Activated CD8-positive, alpha-beta T cell treated with anti-CD3 and anti-CD28 coated beads for 36 hours (primary cell): ENCODE results near the gene NDUFAF3. TPM values are rescaled to one million over a fixed set of nuclear protein-coding genes. Genes with fewer than 3 reads are reported as not detected.

ENCODE experiments used
- ATAC-seq: fragments of 200-7000 bp; cut with Tn5 transposase; one replicate; pipeline ENCODE4 v1.10.0; 2021; ENCODE audit warnings: mild to moderate bottlenecking, moderate library complexity
- CTCF ChIA-PET: fragments of 350-600 bp; sonication (Branson Sonifier 250); formaldehyde crosslinking; loops from one replicate; lab custom pipeline; 2021; ENCODE audit warnings: antibody characterized with exemption; lab: Charles Lee
- POLR2A ChIA-PET: fragments of 350-600 bp; sonication (Branson Sonifier 250); formaldehyde crosslinking; loops from one replicate; lab custom pipeline; 2021; ENCODE audit warnings: antibody characterized with exemption; lab: Charles Lee
- DNase-seq: peaks from one replicate; pipeline ENCODE4 v3.0.0-alpha.2; 2020
- H3K27ac Mint-ChIP-seq: one replicate; pipeline ENCODE4 v1.8.0; 2021; ENCODE audit warnings: mild to moderate bottlenecking, mixed read lengths
- H3K27me3 Mint-ChIP-seq: one replicate; pipeline ENCODE4 v1.8.0; 2021; ENCODE audit warnings: mixed read lengths
- H3K36me3 Mint-ChIP-seq: one replicate; pipeline ENCODE4 v1.8.0; 2021; ENCODE audit warnings: low read depth, mixed read lengths
- H3K4me1 Mint-ChIP-seq: one replicate; pipeline ENCODE4 v1.8.0; 2021; ENCODE audit warnings: low read depth, mixed read lengths
- H3K4me3 Mint-ChIP-seq: one replicate; pipeline ENCODE4 v1.8.0; 2021; ENCODE audit warnings: mild to moderate bottlenecking, moderate library complexity, mixed read lengths
- H3K9me3 Mint-ChIP-seq: one replicate; pipeline ENCODE4 v1.8.0; 2021; ENCODE audit warnings: mixed read lengths
- intact Hi-C: fragments of 100-400 bp; cut with micrococcal nuclease; formaldehyde crosslinking; loops from one replicate; pipeline ENCODE4 v1.10.0; 2022
- total RNA-seq, 2 experiments: library from RNA; stranded (reverse); gene quantifications; one replicate each; pipeline ENCODE4 v1.2.3, GENCODE V29; 2021
- TF ChIP-seq, protein P1 (sequence below): fragments of 200-600 bp; IDR thresholded peaks from one replicate; pipeline ENCODE4 v1.8.0; 2022; ENCODE audit warnings: antibody characterized with exemption, mild to moderate bottlenecking

Gene NDUFAF3
- total RNA-seq, 2 experiments from 2014 or later, result 90.7 to 95.5 TPM

GRCh38 chr3:49028298-49028672 lies 6.4 kb downstream of the NDUFAF3 start:
- ChIA-PET CTCF (interaction anchor here (0.6 to 1.5 kb wide), 2 partner anchors 14 to 141 kb away, joined by 4 read pairs; no protein-coding TSS in a partner anchor), POLR2A (interaction anchor here (0.7 to 2.3 kb wide), 11 partner anchors 8 to 311 kb away, joined by 3 to 30 read pairs (median 13); partner anchors contain the start of genes P4HTM, QRICH1, USP4 and WDR6)
- ATAC-seq (no peak), DNase-seq (no peak)
- Mint-ChIP-seq H3K27me3 (no peaks in the 10 kb centered on the region), H3K9me3 (no peaks in the 10 kb centered on the region), H3K27ac (peak overlapping the region; percentile 92), H3K4me1 (peaks cover 47% of the 10 kb centered on the region), H3K4me3 (peak overlapping the region; percentile 88), H3K36me3 (peaks cover 71% of the 10 kb centered on the region)
- TF ChIP-seq, protein P1, sequence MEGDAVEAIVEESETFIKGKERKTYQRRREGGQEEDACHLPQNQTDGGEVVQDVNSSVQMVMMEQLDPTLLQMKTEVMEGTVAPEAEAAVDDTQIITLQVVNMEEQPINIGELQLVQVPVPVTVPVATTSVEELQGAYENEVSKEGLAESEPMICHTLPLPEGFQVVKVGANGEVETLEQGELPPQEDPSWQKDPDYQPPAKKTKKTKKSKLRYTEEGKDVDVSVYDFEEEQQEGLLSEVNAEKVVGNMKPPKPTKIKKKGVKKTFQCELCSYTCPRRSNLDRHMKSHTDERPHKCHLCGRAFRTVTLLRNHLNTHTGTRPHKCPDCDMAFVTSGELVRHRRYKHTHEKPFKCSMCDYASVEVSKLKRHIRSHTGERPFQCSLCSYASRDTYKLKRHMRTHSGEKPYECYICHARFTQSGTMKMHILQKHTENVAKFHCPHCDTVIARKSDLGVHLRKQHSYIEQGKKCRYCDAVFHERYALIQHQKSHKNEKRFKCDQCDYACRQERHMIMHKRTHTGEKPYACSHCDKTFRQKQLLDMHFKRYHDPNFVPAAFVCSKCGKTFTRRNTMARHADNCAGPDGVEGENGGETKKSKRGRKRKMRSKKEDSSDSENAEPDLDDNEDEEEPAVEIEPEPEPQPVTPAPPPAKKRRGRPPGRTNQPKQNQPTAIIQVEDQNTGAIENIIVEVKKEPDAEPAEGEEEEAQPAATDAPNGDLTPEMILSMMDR, result no peak
- intact Hi-C loops, result loop anchor here (5.0 kb wide), 1 partner anchor 64 kb away; the partner anchor contains the start of gene QRICH1

DNA sequence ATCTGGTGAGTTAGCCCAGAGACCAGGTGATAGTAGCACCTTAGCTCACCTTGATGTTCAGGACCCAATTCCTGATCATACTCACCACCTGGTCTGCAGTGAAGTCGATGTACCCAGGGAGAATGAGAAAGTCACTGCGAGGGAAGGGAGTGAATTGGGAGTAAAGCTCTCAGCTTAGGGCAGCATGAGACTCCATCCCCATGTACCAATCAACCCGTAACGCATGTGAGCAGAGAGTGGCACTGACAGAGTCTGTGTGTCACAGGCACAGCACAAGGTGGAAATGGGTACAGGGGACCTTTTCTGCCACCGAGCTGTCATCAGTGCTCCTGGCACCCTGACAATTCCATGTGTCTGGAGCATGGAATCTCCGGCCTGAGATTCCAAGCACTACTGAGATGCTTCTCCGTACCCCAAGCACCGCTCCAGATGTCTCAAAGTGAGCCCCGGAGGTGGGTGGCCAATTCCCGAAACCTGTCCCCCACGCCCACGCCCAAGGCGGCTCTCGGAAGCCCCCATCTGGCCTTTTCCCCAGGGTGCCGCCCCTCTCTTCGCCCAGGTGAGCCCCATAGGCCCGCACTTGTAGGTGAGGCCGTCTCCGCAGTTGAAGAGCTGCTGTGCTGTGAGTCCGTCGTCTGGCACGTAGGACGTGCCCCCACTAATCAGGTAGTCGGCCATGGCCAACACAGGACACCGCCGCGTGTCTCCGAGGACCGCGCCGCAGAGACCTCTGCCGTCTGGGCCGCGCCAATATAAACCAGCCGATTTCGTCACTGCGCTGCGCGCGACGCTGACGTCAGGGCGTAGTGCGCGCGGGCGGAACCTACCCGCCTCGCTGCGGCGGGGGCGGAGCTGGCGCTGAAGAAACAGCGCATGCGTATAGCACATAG lies 7.0 kb downstream of the NDUFAF3 start, which contains the start of gene IMPDH2:
Gene IMPDH2, minus strand, starts transcription at position 726 of the 890 bp plus-strand sequence. Its CDS starts 48 bp downstream, at position 678.
- peak within 1 kb of the TSS; percentile 92 for H3K27ac Mint-ChIP-seq
- ATAC-seq (peak; percentile 95), DNase-seq (peak; percentile 95)
- no peaks in the 10 kb centered on the region for H3K9me3 Mint-ChIP-seq
- peaks cover 43% of the 10 kb centered on the region for H3K4me1 Mint-ChIP-seq
- H3K27me3 Mint-ChIP-seq, result no peaks in the 10 kb centered on the region
- intact Hi-C loops, result loop anchor here (5.0 kb wide), 1 partner anchor 63 kb away; the partner anchor contains the start of gene QRICH1
- peaks cover 65% of the 10 kb centered on the region for H3K36me3 Mint-ChIP-seq
- ChIA-PET CTCF (interaction anchor here (0.6 to 1.5 kb wide), 6 partner anchors 15 to 141 kb away, joined by 3 to 12 read pairs (median 4); partner anchors contain the start of genes P4HTM, QARS1 and WDR6), POLR2A (interaction anchor here (0.6 to 2.3 kb wide), 19 partner anchors 8 to 556 kb away, joined by 3 to 30 read pairs (median 3); partner anchors contain the start of genes ARIH2, P4HTM, QRICH1 and USP4)
- TF ChIP-seq, protein P1, result no peak
- peak within 1 kb of the TSS; percentile 88 for H3K4me3 Mint-ChIP-seq

DNA sequence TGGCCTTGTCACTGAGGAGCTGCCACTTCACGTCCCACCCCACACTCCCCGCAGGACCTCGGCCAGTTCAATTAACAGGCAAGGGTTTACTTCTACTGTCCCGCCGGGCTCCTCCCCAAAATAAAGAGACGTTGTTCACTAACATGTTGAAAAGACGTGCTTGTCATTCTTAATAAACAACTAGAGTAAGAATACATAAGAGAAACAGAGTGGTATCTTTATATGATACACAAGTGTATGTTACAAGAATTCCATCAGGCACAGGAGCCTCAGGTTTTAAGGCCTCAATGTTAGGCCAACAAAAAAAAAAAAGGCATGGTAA lies 7.6 kb downstream of the NDUFAF3 start:
- no peak for DNase-seq
- Mint-ChIP-seq H3K4me1 (peaks cover 38% of the 10 kb centered on the region), H3K4me3 (peak overlapping the region; percentile 88), H3K9me3 (no peaks in the 10 kb centered on the region), H3K36me3 (peaks cover 60% of the 10 kb centered on the region), H3K27me3 (no peaks in the 10 kb centered on the region), H3K27ac (peak overlapping the region; percentile 92)
- no peak for ATAC-seq
- TF ChIP-seq, protein P1, result no peak
- ChIA-PET CTCF (interaction anchor here (0.6 to 1.5 kb wide), 5 partner anchors 16 to 75 kb away, joined by 3 to 12 read pairs (median 4); partner anchors contain the start of genes P4HTM, QARS1 and WDR6), POLR2A (interaction anchor here (0.6 to 2.3 kb wide), 16 partner anchors 8 to 556 kb away, joined by 3 to 30 read pairs (median 6); partner anchors contain the start of genes ARIH2, P4HTM, QRICH1 and WDR6)
- intact Hi-C loops, result loop anchor here (5.0 kb wide), 1 partner anchor 63 kb away; the partner anchor contains the start of gene QRICH1

- POLR2A ChIA-PET, result interaction anchor here (3.0 to 4.4 kb wide), 2 partner anchors 8 to 39 kb away, joined by 6 to 36 read pairs; partner anchors contain the start of gene NDUFAF3
- no peak for DNase-seq
Measured at GRCh38 chr3:49030321-49030720, 8.4 kb downstream of the NDUFAF3 start.

More at GRCh38 chr3:49030321-49030720, 8.4 kb downstream of the NDUFAF3 start:
- Mint-ChIP-seq H3K27ac (peak overlapping the region; percentile 71), H3K4me3 (no peak overlapping the region), H3K27me3 (no peaks in the 10 kb centered on the region), H3K36me3 (peaks cover 57% of the 10 kb centered on the region), H3K9me3 (no peaks in the 10 kb centered on the region), H3K4me1 (peaks cover 30% of the 10 kb centered on the region)
- TF ChIP-seq, protein P1, result no peak
- no peak for ATAC-seq
- intact Hi-C loops, result no loop called here
- CTCF ChIA-PET, result interaction anchor here (0.9 to 3.0 kb wide), 3 partner anchors 9 to 63 kb away, joined by 3 to 10 read pairs (median 9); partner anchors contain the start of genes NDUFAF3 and QRICH1
